ENCODE results near the gene PRXL2A.

Gene PRXL2A

GRCh38 chr10:80463868-80464267 lies 55.5 kb downstream of the PRXL2A start:
- Histone ChIP-seq H3K27ac (ENCODE audit: poor library complexity, severe bottlenecking) (peak overlapping the region; percentile 100), H3K4me1 (ENCODE audit: insufficient read depth, poor library complexity, severe bottlenecking) (peaks cover 87% of the 10 kb centered on the region)

GRCh38 chr10:80464557-80465450 lies 56.5 kb downstream of the PRXL2A start:
- H3K36me3 ChIP-seq (ENCODE audit: low read depth): peaks cover 18% of the 10 kb centered on the region
- DNase-seq (ENCODE audit: low spot score) (no peak), ATAC-seq (ENCODE audit: low read depth) (no peak)
- peaks cover 83% of the 10 kb centered on the region for H3K4me1 ChIP-seq (ENCODE audit: insufficient read depth, poor library complexity, severe bottlenecking)
- no peak for TF ChIP-seq CTCF (IDR thresholded peaks at IDR 0.05; ENCODE audit: poor library complexity, severe bottlenecking)
- H3K27me3 ChIP-seq (ENCODE audit: insufficient read depth, poor library complexity, severe bottlenecking): no peaks in the 10 kb centered on the region
- H3K27ac ChIP-seq (ENCODE audit: poor library complexity, severe bottlenecking): peak overlapping the region; percentile 100
- H3K9me3 ChIP-seq (ENCODE audit: severe bottlenecking): no peaks in the 10 kb centered on the region
- H3K4me3 ChIP-seq (ENCODE audit: severe bottlenecking): no peak overlapping the region

More at GRCh38 chr10:80463868-80464267, 55.5 kb downstream of the PRXL2A start:
- H3K9me3 ChIP-seq (ENCODE audit: severe bottlenecking): no peaks in the 10 kb centered on the region
- no peak overlapping the region for H3K4me3 ChIP-seq (ENCODE audit: severe bottlenecking)
- no peaks in the 10 kb centered on the region for H3K27me3 ChIP-seq (ENCODE audit: insufficient read depth, poor library complexity, severe bottlenecking)
- H3K36me3 ChIP-seq (ENCODE audit: low read depth): peaks cover 12% of the 10 kb centered on the region
- no peak for TF ChIP-seq CTCF (IDR thresholded peaks at IDR 0.05; ENCODE audit: poor library complexity, severe bottlenecking)
- DNase-seq (ENCODE audit: low spot score) (no peak), ATAC-seq (ENCODE audit: low read depth) (no peak)

GRCh38 chr10:80465451-80465835 lies 57.1 kb downstream of the PRXL2A start:
- ATAC-seq (ENCODE audit: low read depth) (no peak), DNase-seq (ENCODE audit: low spot score) (no peak)
- Histone ChIP-seq H3K36me3 (ENCODE audit: low read depth) (peaks cover 25% of the 10 kb centered on the region), H3K27me3 (ENCODE audit: insufficient read depth, poor library complexity, severe bottlenecking) (no peaks in the 10 kb centered on the region), H3K9me3 (ENCODE audit: severe bottlenecking) (no peaks in the 10 kb centered on the region), H3K4me1 (ENCODE audit: insufficient read depth, poor library complexity, severe bottlenecking) (peaks cover 82% of the 10 kb centered on the region), H3K4me3 (ENCODE audit: severe bottlenecking) (no peak overlapping the region), H3K27ac (ENCODE audit: poor library complexity, severe bottlenecking) (peak overlapping the region; percentile 100)
- TF ChIP-seq CTCF (IDR thresholded peaks at IDR 0.05; ENCODE audit: poor library complexity, severe bottlenecking): no peak

- Histone ChIP-seq H3K27me3 (ENCODE audit: insufficient read depth, poor library complexity, severe bottlenecking) (no peaks in the 10 kb centered on the region), H3K27ac (ENCODE audit: poor library complexity, severe bottlenecking) (peak overlapping the region; percentile 100), H3K36me3 (ENCODE audit: low read depth) (peaks cover 26% of the 10 kb centered on the region), H3K4me3 (ENCODE audit: severe bottlenecking) (no peak overlapping the region), H3K4me1 (ENCODE audit: insufficient read depth, poor library complexity, severe bottlenecking) (peaks cover 84% of the 10 kb centered on the region), H3K9me3 (ENCODE audit: severe bottlenecking) (no peaks in the 10 kb centered on the region)
- ATAC-seq (ENCODE audit: low read depth): no peak
- DNase-seq (ENCODE audit: low spot score): no peak
- no peak for TF ChIP-seq CTCF (IDR thresholded peaks at IDR 0.05; ENCODE audit: poor library complexity, severe bottlenecking)
These were observed 57.7 kb downstream of the PRXL2A start for GRCh38 chr10:80465839-80466590.
